SK-N-SH treated with all-trans-retinoic acid at 6 μM for 48 hours (cell line): ENCODE data around the gene GPHA2.

Experiments used
- BACH2 ChIP-seq: fragments of 250-450 bp; sonication (Bioruptor Pico); IDR thresholded peaks from 2 replicates; pipeline ENCODE4 v1.9.0; 2021; ENCODE audit warnings: mild to moderate bottlenecking, borderline replicate concordance
- GLIS3 ChIP-seq: fragments of 250-450 bp; sonication (Bioruptor Pico); IDR thresholded peaks from 2 replicates; pipeline ENCODE4 v1.5.0; 2020; ENCODE audit warnings: mild to moderate bottlenecking, moderate library complexity
- OSR1 ChIP-seq: fragments of 250-450 bp; sonication (Bioruptor Pico); IDR thresholded peaks from 2 replicates; pipeline ENCODE4 v1.8.0; 2022; ENCODE audit warnings: moderate library complexity, mild to moderate bottlenecking, inconsistent platforms
- RARB ChIP-seq: fragments of 250-450 bp; sonication (Bioruptor Pico); IDR thresholded peaks from 2 replicates; pipeline ENCODE4 v1.8.0; 2021; ENCODE audit warnings: mild to moderate bottlenecking, moderate library complexity
- SNAI2 ChIP-seq: fragments of 250-450 bp; sonication (Bioruptor Pico); IDR thresholded peaks from 2 replicates; pipeline ENCODE4 v1.5.0; 2020; ENCODE audit warnings: mild to moderate bottlenecking, moderate library complexity
- ZC3H10 ChIP-seq: fragments of 250-450 bp; sonication (Bioruptor Pico); IDR thresholded peaks from 2 replicates; pipeline ENCODE4 v1.5.1; 2021; ENCODE audit warnings: mild to moderate bottlenecking, moderate library complexity
- ZFP30 ChIP-seq: fragments of 450-650 bp; formaldehyde crosslinking; IDR thresholded peaks from 2 replicates; pipeline ENCODE4 v1.5.0; 2022; ENCODE audit warnings: mild to moderate bottlenecking, moderate library complexity
- ZNF565 ChIP-seq: fragments of 450-650 bp; formaldehyde crosslinking; conservative IDR thresholded peaks from 2 replicates; pipeline ENCODE4 v1.5.0; 2020; ENCODE audit warnings: low read depth, mild to moderate bottlenecking, moderate library complexity
- ZNF70 ChIP-seq: fragments of 450-650 bp; formaldehyde crosslinking; IDR thresholded peaks from 2 replicates; pipeline ENCODE4 v1.5.0; 2020; ENCODE audit warnings: mild to moderate bottlenecking, moderate library complexity
- ZNF8 ChIP-seq: fragments of 450-650 bp; formaldehyde crosslinking; IDR thresholded peaks from 2 replicates; pipeline ENCODE4 v1.5.0; 2020; ENCODE audit warnings: mild to moderate bottlenecking, moderate library complexity
- TF ChIP-seq, protein P1 (sequence below): fragments of 250-450 bp; sonication (Bioruptor Pico); IDR thresholded peaks from 2 replicates; pipeline ENCODE4 v1.8.0; 2020; ENCODE audit warnings: mild to moderate bottlenecking, moderate library complexity, borderline replicate concordance
- TF ChIP-seq, protein P2 (sequence below): fragments of 250-450 bp; sonication (Bioruptor Pico); IDR thresholded peaks from 2 replicates; pipeline ENCODE4 v1.5.1; 2020; ENCODE audit warnings: low read depth, mild to moderate bottlenecking, moderate library complexity

DNA sequence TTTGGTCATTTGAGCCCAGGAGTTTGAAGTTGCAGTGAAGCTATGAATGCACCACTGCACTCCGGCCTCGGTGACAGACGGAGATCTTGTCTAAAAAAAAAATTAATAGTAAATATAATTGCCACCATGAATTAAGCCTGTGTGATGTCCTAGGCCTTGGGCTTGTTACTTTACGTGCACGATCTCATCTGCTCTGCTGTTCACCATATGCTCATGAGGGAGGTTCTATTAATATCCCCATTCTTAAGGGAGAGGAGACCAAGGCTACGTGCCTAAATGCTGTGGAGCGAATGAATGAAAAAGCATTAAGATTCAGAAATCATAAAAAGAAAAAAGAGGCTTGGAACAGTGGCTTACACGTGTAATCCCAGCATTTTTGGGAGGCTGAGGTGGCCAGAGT is 16.1 kb downstream of the GPHA2 start:
- TF ChIP-seq RARB (CRISPR knock-in tag) (no peak), ZNF8 (CRISPR knock-in tag) (no peak), ZC3H10 (no peak), ZNF70 (no peak), ZNF565 (CRISPR knock-in tag) (no peak), ZFP30 (CRISPR knock-in tag) (no peak), BACH2 (no peak), GLIS3 (no peak), SNAI2 (CRISPR knock-in tag) (no peak), OSR1 (no peak)
- TF ChIP-seq, protein P1, sequence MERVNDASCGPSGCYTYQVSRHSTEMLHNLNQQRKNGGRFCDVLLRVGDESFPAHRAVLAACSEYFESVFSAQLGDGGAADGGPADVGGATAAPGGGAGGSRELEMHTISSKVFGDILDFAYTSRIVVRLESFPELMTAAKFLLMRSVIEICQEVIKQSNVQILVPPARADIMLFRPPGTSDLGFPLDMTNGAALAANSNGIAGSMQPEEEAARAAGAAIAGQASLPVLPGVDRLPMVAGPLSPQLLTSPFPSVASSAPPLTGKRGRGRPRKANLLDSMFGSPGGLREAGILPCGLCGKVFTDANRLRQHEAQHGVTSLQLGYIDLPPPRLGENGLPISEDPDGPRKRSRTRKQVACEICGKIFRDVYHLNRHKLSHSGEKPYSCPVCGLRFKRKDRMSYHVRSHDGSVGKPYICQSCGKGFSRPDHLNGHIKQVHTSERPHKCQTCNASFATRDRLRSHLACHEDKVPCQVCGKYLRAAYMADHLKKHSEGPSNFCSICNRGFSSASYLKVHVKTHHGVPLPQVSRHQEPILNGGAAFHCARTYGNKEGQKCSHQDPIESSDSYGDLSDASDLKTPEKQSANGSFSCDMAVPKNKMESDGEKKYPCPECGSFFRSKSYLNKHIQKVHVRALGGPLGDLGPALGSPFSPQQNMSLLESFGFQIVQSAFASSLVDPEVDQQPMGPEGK (CRISPR knock-in tag), result no peak
- TF ChIP-seq, protein P2, sequence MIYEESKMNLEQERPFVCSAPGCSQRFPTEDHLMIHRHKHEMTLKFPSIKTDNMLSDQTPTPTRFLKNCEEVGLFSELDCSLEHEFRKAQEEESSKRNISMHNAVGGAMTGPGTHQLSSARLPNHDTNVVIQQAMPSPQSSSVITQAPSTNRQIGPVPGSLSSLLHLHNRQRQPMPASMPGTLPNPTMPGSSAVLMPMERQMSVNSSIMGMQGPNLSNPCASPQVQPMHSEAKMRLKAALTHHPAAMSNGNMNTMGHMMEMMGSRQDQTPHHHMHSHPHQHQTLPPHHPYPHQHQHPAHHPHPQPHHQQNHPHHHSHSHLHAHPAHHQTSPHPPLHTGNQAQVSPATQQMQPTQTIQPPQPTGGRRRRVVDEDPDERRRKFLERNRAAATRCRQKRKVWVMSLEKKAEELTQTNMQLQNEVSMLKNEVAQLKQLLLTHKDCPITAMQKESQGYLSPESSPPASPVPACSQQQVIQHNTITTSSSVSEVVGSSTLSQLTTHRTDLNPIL (CRISPR knock-in tag), result no peak
